Mucosa of rectum (tissue), 2 donors: Measurements from ENCODE around the gene NDST3.

ENCODE experiments used
- H3K27ac ChIP-seq, 2 donors: one replicate each; pipeline ENCODE4 v1.7.0; 2013; ENCODE audit warnings: inconsistent platforms in 2 of 2, low read depth in 2 of 2, low read length in 2 of 2
- H3K27me3 ChIP-seq, 2 donors: one replicate each; pipeline ENCODE4 v1.7.0; 2013; ENCODE audit warnings: low read length in 2 of 2; ENCODE audit not compliant: control insufficient read depth in 2 of 2, insufficient read depth in 2 of 2
- H3K36me3 ChIP-seq, 2 donors: one replicate each; pipeline ENCODE4 v1.7.0; 2013; ENCODE audit warnings: low read length in 2 of 2; ENCODE audit not compliant: control insufficient read depth in 2 of 2, insufficient read depth in 2 of 2
- H3K4me1 ChIP-seq, 2 donors: one replicate each; pipeline ENCODE4 v1.7.0; 2013; ENCODE audit warnings: low read length in 2 of 2, mild to moderate bottlenecking in 1 of 2; ENCODE audit not compliant: control insufficient read depth in 2 of 2, insufficient read depth in 2 of 2
- H3K4me3 ChIP-seq, 2 donors: one replicate each; pipeline ENCODE4 v1.7.0; 2013; ENCODE audit warnings: low read length in 2 of 2
- H3K9ac ChIP-seq, 2 donors: one replicate each; pipeline ENCODE4 v1.7.0; 2013; ENCODE audit warnings: low read length in 2 of 2, low read depth in 1 of 2, mild to moderate bottlenecking in 1 of 2
- H3K9me3 ChIP-seq, 2 donors: one replicate each; pipeline ENCODE4 v1.7.0; 2013; ENCODE audit warnings: low read length in 2 of 2; ENCODE audit not compliant: control insufficient read depth in 2 of 2
- donor health status: healthy.
- donor health status: Normal muscosa, but diverticular disease.

Gene NDST3

DNA sequence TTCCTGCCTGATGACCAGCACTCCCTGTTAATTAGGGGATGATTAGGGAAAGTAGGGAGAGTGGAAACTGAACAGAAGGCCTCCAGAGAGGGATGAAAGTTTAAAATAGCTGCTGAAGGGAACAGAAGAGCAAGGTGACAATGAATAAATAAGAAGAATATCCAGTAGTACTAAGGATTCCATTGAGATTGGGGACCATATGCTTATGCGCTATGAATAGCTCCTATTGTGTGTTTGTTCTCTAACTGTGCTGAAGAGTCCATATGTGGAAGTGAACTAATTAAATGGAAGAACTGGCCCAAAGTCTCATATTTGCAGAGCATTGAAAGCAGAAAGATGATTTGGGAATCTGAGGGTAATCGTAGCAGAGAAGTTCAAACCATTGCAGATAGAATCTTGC, 181.5 kb downstream of the NDST3 start:
- Histone ChIP-seq H3K27ac (no peak overlapping the region), H3K4me3 (no peak overlapping the region), H3K4me1 (no peaks in the 10 kb centered on the region), H3K9me3 (no peaks in the 10 kb centered on the region), H3K27me3 (no peaks in the 10 kb centered on the region), H3K9ac (no peak overlapping the region), H3K36me3 (no peaks in the 10 kb centered on the region)

- Histone ChIP-seq H3K9me3 (no peaks in the 10 kb centered on the region), H3K36me3 (no peaks in the 10 kb centered on the region), H3K27me3 (no peaks in the 10 kb centered on the region), H3K4me3 (no peak overlapping the region), H3K9ac (no peak overlapping the region), H3K4me1 (peaks cover 3 to 9% of the 10 kb centered on the region in 2 donors), H3K27ac (no peak overlapping the region)
Observed at GRCh38 chr4:118221227-118221800, 187.0 kb downstream of the NDST3 start.

DNA sequence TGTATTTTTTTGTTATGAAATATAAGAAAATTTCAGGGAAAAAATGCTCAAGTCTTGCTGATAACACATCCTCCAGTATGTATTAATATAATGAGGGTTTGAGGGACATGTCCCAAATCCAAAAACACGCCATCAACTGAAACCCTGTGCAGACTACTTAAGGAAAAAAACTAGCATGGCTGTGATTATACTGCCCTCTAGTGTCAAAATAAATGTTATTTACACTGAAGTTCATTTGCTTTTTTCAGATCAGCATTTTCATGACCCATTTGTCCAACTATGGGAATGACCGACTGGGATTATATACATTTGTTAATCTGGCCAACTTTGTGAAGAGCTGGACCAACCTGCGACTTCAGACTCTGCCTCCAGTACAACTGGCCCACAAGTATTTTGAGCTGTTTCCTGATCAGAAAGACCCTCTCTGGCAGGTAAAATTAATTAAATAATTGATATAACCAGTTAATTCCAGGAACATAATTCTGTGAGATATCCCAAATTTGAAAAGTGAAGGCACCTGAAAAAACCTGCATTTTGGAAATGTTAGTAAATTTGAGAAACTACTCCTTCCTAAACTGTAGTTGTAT, 190.1 kb downstream of the NDST3 start:
- H3K36me3 ChIP-seq = no peaks in the 10 kb centered on the region
- H3K4me3 ChIP-seq = no peak overlapping the region
- H3K27me3 ChIP-seq = no peaks in the 10 kb centered on the region
- H3K9ac ChIP-seq = no peak overlapping the region
- H3K9me3 ChIP-seq = no peaks in the 10 kb centered on the region
- peaks cover 3 to 9% of the 10 kb centered on the region in 2 donors for H3K4me1 ChIP-seq
- no peak overlapping the region for H3K27ac ChIP-seq

GRCh38 chr4:118225511-118225910, 191.2 kb downstream of the NDST3 start:
- Histone ChIP-seq H3K9ac (no peak overlapping the region), H3K36me3 (no peaks in the 10 kb centered on the region), H3K27me3 (no peaks in the 10 kb centered on the region), H3K4me3 (no peak overlapping the region), H3K27ac (no peak overlapping the region), H3K4me1 (peaks cover 3 to 9% of the 10 kb centered on the region in 2 donors), H3K9me3 (no peaks in the 10 kb centered on the region)

DNA sequence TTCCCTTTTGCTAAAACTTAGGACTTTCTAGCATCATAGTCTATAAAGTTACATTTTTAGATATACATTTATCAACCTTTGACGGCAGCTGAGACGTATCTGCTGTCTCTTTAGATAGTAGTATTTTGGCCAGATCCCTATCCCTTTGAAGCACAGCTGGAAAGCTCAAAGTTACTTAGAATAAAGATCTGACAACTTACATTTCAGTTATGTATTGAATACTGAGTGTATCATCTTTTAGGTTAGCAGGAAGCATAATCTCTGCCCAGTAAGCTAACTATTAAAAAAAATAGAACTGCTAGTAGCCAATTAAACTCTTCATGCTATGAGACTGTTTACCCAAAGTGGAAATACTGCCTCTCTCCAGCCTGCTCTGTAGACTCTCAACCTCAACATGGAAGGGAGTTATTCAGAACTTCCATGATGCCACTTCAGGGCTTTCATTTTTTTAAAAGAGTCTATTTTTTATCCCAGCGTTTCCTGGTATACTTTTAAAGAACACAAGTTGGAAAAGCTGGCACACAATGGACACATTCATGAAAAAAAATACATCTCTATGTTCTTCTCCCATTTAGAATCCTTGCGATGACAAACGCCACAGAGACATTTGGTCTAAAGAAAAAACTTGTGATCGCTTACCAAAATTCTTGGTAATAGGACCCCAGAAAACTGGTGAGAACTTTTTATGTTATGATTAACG, 192.2 kb downstream of the NDST3 start:
- H3K27ac ChIP-seq = no peak overlapping the region
- no peaks in the 10 kb centered on the region for H3K36me3 ChIP-seq
- H3K4me1 ChIP-seq = peaks cover 3 to 9% of the 10 kb centered on the region in 2 donors
- H3K9ac ChIP-seq = no peak overlapping the region
- no peaks in the 10 kb centered on the region for H3K9me3 ChIP-seq
- H3K27me3 ChIP-seq = no peaks in the 10 kb centered on the region
- no peak overlapping the region for H3K4me3 ChIP-seq

DNA sequence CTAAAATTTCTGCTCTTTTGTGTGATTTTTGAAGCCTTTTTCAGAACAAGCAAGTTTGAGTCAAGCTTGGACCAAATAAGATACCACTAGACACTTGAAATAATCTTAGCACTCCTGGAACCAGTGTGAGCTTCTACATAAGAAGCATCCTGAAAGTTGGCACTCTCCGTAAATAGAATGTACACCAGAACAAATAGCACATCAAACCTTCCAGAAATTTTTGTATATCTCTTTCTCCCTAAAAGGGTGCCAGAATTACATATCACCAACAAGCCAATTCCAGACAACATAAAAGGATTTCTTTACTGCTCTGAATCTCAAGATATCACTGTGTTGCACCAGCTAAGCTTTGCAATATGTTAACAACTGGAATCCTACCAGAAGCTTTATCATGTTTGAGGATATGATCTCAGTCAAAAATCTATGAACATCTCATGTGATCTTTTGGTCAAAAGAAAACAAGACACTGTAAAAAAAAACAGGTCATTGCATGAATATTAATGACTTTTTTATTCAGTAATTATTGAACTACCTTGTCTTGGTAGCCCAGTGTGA, 201.4 kb downstream of the NDST3 start:
- Histone ChIP-seq H3K36me3 (no peaks in the 10 kb centered on the region), H3K27ac (no peak overlapping the region)

DNA sequence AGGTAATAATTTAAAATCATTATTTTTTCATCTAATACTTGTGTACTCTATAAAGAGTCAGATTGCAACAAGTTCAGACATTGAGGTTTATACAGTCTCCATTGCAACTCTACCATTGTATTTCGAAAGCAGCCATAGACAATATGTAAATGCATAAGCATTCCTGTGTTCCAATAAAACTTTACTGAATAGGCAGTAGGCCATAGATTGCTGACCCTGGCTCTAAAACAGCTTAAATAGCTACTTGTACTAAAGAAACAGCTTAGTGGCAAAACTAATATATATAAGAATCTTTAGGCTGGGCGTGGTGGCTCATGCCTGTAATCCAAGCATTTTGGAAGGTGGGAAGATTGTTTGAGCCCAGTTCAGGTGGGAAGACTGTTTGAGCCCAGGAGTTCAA, 203.2 kb downstream of the NDST3 start:
- Histone ChIP-seq H3K9ac (no peak overlapping the region), H3K36me3 (no peaks in the 10 kb centered on the region), H3K4me3 (no peak overlapping the region), H3K27ac (no peak overlapping the region), H3K9me3 (no peaks in the 10 kb centered on the region), H3K27me3 (no peaks in the 10 kb centered on the region), H3K4me1 (no peaks in the 10 kb centered on the region)

More for the DNA sequence above, 201.4 kb downstream of the NDST3 start:
- Histone ChIP-seq H3K9me3 (no peaks in the 10 kb centered on the region), H3K4me3 (no peak overlapping the region), H3K27me3 (no peaks in the 10 kb centered on the region), H3K4me1 (no peaks in the 10 kb centered on the region), H3K9ac (no peak overlapping the region)

DNA sequence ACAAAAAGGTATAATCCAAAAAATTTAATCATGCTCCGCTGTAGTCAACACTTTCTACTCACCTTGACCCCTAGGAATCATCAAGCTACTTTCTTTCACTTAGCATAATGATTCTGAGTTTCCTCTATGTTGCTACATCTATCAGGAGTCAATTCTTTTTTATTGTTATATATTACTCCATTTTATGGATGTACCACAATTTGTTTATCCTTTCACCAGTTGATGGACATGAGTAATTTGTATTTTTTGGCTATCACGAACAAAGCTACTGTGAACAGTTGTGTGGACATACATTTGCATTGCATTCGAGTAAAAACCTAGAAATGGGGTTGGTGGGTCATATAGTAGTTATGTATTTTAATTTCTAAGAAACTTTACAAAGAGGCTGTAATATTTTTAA, 215.6 kb downstream of the NDST3 start:
- H3K4me3 ChIP-seq = no peak overlapping the region
- H3K27me3 ChIP-seq = no peaks in the 10 kb centered on the region
- no peak overlapping the region for H3K9ac ChIP-seq
- H3K9me3 ChIP-seq = no peaks in the 10 kb centered on the region
- no peak overlapping the region for H3K27ac ChIP-seq
- no peaks in the 10 kb centered on the region for H3K4me1 ChIP-seq
- H3K36me3 ChIP-seq = no peaks in the 10 kb centered on the region

- Histone ChIP-seq H3K4me1 (no peaks in the 10 kb centered on the region), H3K27me3 (no peaks in the 10 kb centered on the region), H3K36me3 (no peaks in the 10 kb centered on the region), H3K9ac (no peak overlapping the region), H3K9me3 (no peaks in the 10 kb centered on the region), H3K4me3 (no peak overlapping the region), H3K27ac (no peak overlapping the region)
Observed at GRCh38 chr4:118254368-118254767, 220.1 kb downstream of the NDST3 start.

DNA sequence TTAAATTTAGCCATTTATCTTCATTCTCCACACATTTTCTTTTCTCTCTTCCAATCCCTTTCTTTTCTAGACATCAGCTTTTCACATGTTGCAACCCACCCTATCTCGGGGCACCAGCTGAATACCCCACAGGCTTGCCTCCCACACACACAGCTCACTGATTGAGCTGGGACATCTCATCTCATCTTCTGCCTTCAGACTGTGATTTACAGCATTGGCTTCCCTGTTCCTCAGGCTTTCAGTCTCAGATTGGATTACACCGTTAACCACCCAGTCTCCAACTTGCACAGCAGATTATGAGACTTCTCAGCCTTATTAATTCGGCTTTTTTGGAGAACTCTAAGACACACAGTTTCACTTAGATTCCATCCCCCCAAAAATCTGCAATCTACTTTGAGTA, 224.8 kb downstream of the NDST3 start:
- Histone ChIP-seq H3K36me3 (no peaks in the 10 kb centered on the region), H3K4me3 (no peak overlapping the region), H3K27ac (no peak overlapping the region), H3K9me3 (no peaks in the 10 kb centered on the region), H3K9ac (no peak overlapping the region), H3K4me1 (no peaks in the 10 kb centered on the region), H3K27me3 (no peaks in the 10 kb centered on the region)
